HG03095 (cell line): Measurements from ENCODE around the gene BGLAP.

Source experiments
- ATAC-seq: cut with Tn5 transposase; IDR thresholded peaks from one replicate; pipeline ENCODE4 v1.9.1; 2021; ENCODE audit warnings: moderate library complexity; ENCODE audit not compliant: unreplicated experiment

The BGLAP gene

GRCh38 chr1:156226116-156226538, 15.9 kb upstream of the BGLAP start:
- peak; percentile 55 for ATAC-seq

- ATAC-seq = no peak
These were observed 15.2 kb upstream of the BGLAP start for GRCh38 chr1:156226782-156227181.

GRCh38 chr1:156228501-156228900, 13.5 kb upstream of the BGLAP start:
- no peak for ATAC-seq

- no peak for ATAC-seq
These were observed 12.0 kb upstream of the BGLAP start for GRCh38 chr1:156229809-156230472.

- no peak for ATAC-seq
These were observed 11.5 kb upstream of the BGLAP start for GRCh38 chr1:156230473-156230837.

GRCh38 chr1:156232201-156232894, 9.6 kb upstream of the BGLAP start:
- no peak for ATAC-seq

GRCh38 chr1:156233426-156234127, 8.4 kb upstream of the BGLAP start:
- ATAC-seq = no peak

GRCh38 chr1:156236164-156236563, 5.8 kb upstream of the BGLAP start:
- no peak for ATAC-seq

- ATAC-seq = no peak
These were observed 3.7 kb upstream of the BGLAP start for GRCh38 chr1:156238248-156238647.

GRCh38 chr1:156241311-156241811, 623 bp upstream of the BGLAP start:
- no peak for ATAC-seq

GRCh38 chr1:156242738-156243137, 754 bp downstream of the BGLAP start:
- ATAC-seq = no peak

GRCh38 chr1:156244126-156244525, 2.1 kb downstream of the BGLAP start:
- ATAC-seq = no peak

- no peak for ATAC-seq
These were observed 2.7 kb downstream of the BGLAP start for GRCh38 chr1:156244712-156245111.

- ATAC-seq = no peak
These were observed 3.7 kb downstream of the BGLAP start for GRCh38 chr1:156245451-156246232.

- no peak for ATAC-seq
These were observed 4.3 kb downstream of the BGLAP start for GRCh38 chr1:156246241-156246780.

GRCh38 chr1:156246781-156247459, 4.9 kb downstream of the BGLAP start:
- no peak for ATAC-seq

- no peak for ATAC-seq
These were observed 5.7 kb downstream of the BGLAP start, which contains the start of gene PAQR6 for GRCh38 chr1:156247460-156248322. Gene PAQR6 (minus strand): TSS chr1:156248056. CDS start chr1:156246731, 1,325 bp downstream.

GRCh38 chr1:156248323-156248683, 6.3 kb downstream of the BGLAP start:
- ATAC-seq = no peak

- no peak for ATAC-seq
These were observed 7.6 kb downstream of the BGLAP start for GRCh38 chr1:156249593-156249992.
